T-cell (primary cell): ENCODE results near the gene NECTIN4. TPM values are rescaled to one million over a fixed set of nuclear protein-coding genes. Genes with fewer than 3 reads are reported as not detected.

ENCODE experiments used
- ATAC-seq, 4 experiments: fragments of 200-7000 bp in 3 of 4; fragments of 150-1000 bp in 1 of 4; cut with Tn5 transposase; replicated peaks in 1 of 4; 1 replicate in 3 of 4; 2 replicates in 1 of 4; pipeline ENCODE4 v1.10.0; 2021; ENCODE audit warnings: moderate library complexity in 3 of 4, mild to moderate bottlenecking in 2 of 4, moderate number of reproducible peaks in 1 of 4
- CTCF ChIA-PET, 2 donors: fragments of 300-600 bp; sonication (Branson Sonifier 250); formaldehyde crosslinking; loops; one replicate each; lab custom pipeline; 2022; ENCODE audit warnings: antibody characterized with exemption in 2 of 2; lab: Charles Lee
- POLR2A ChIA-PET, 2 donors: fragments of 300-600 bp; sonication (Branson Sonifier 250); formaldehyde crosslinking; loops; one replicate each; lab custom pipeline; 2022; ENCODE audit warnings: antibody characterized with exemption in 2 of 2; lab: Charles Lee
- DNase-seq, 35 experiments: peaks; one replicate each; pipeline versions ENCODE4 v3.0.0 to v3.0.0-alpha.2; 2013 to 2023
- H3K27ac ChIP-seq: one replicate; pipeline ENCODE4 v1.5.1; 2013; ENCODE audit warnings: low read length
- H3K27me3 ChIP-seq, 2 experiments: replicated peaks in 1 of 2; 1 replicate in 1 of 2; 2 replicates in 1 of 2; pipeline versions ENCODE4 v1.6.1 to v1.7.0; 2013; ENCODE audit warnings: low read length in 1 of 2, mixed read lengths in 1 of 2; ENCODE audit not compliant: control insufficient read depth in 2 of 2, insufficient read depth in 2 of 2; ENCODE audit errors: extremely low read depth in 1 of 2
- H3K36me3 ChIP-seq, 2 donors: 1 replicate in 1 of 2; 2 replicates in 1 of 2; pipeline versions ENCODE4 v1.6.1 to v1.7.0; 2013; ENCODE audit warnings: low read length in 1 of 2; ENCODE audit not compliant: control insufficient read depth in 2 of 2, insufficient read depth in 1 of 2; ENCODE audit errors: extremely low read depth in 1 of 2
- H3K4me1 ChIP-seq, 2 experiments: 1 replicate in 1 of 2; 2 replicates in 1 of 2; pipeline versions ENCODE4 v1.6.1 to v1.7.0; 2013; ENCODE audit warnings: low read length in 2 of 2, mixed read lengths in 1 of 2; ENCODE audit not compliant: insufficient read depth in 2 of 2, control insufficient read depth in 1 of 2; ENCODE audit errors: extremely low read depth in 1 of 2
- H3K4me3 ChIP-seq, 2 donors: 1 replicate in 1 of 2; 2 replicates in 1 of 2; pipeline versions ENCODE4 v1.5.1 to v1.7.0; 2013; ENCODE audit warnings: mild to moderate bottlenecking in 2 of 2, low read length in 1 of 2, moderate library complexity in 1 of 2; ENCODE audit not compliant: control insufficient read depth in 1 of 2; ENCODE audit errors: extremely low read depth in 1 of 2
- H3K9me3 ChIP-seq: 2 replicates; pipeline ENCODE4 v1.7.0; 2013
- H3K27ac Mint-ChIP-seq, 2 donors: one replicate each; pipeline ENCODE4 v1.8.0; 2020 to 2021; ENCODE audit warnings: mild to moderate bottlenecking in 2 of 2, mixed read lengths in 2 of 2
- H3K27me3 Mint-ChIP-seq, 2 donors: one replicate each; pipeline ENCODE4 v1.8.0; 2021 to 2022; ENCODE audit warnings: mixed read lengths in 2 of 2
- H3K36me3 Mint-ChIP-seq: one replicate; pipeline ENCODE4 v1.8.0; 2021; ENCODE audit warnings: mixed read lengths
- H3K4me1 Mint-ChIP-seq, 3 donors: one replicate each; pipeline ENCODE4 v1.8.0; 2020 to 2022; ENCODE audit warnings: mixed read lengths in 3 of 3, mild to moderate bottlenecking in 1 of 3
- H3K4me3 Mint-ChIP-seq, 3 donors: one replicate each; pipeline ENCODE4 v1.8.0; 2020 to 2022; ENCODE audit warnings: mild to moderate bottlenecking in 3 of 3, mixed read lengths in 3 of 3, moderate library complexity in 3 of 3
- H3K9me3 Mint-ChIP-seq, 3 donors: one replicate each; pipeline ENCODE4 v1.8.0; 2020 to 2022; ENCODE audit warnings: mixed read lengths in 3 of 3
- WGBS: methylation state at CpG from one replicate; pipeline ENCODE4 v1.1.5; 2013; ENCODE audit warnings: missing lambda C conversion rate; ENCODE audit not compliant: insufficient coverage; 5-methylcytosine and 5-hydroxymethylcytosine counted together
- total RNA-seq, 35 experiments: library from RNA in 6 of 35; stranded (reverse) in 6 of 35; fragments of 120-200 nt in 1 of 35; gene quantifications; one replicate each; pipeline versions ENCODE4 v1.2.1 to v1.2.4 and lab custom pipeline; 2013 to 2026

Gene NECTIN4
- total RNA-seq, 5 donors from 2014 or later (not counting 1 experiment from before 2014, with no cell fraction given) = 0.06 TPM; not detected in 4

GRCh38 chr1:161052899-161053298 lies 36.5 kb downstream of the NECTIN4 start:
- H3K27ac ChIP-seq = no peak overlapping the region
- DNase-seq = no peak
- POLR2A ChIA-PET = no interaction called here

DNA sequence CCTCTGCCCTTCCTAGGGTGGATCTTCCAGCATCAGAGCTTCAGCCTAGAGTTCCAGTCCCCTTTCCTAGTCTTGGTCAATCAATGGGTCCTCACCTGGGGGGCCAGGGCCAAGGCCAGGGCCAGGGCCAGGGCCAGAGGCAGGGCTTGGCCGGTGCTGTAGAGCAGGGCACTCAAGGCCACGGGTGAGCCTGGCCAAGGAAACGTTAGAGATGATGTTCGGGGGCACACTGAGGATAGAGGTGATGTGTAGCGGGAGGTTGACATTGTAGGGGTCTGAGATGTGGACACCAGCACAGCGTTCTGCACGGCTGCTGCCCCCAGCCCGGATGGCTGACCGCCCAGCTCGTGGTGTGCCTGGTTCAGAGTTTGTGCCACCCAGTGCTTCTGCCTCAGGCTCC lies 38.1 kb downstream of the NECTIN4 start:
- peaks cover 57% of the 10 kb centered on the region for H3K36me3 Mint-ChIP-seq
- peak overlapping the region in 1 of 2 donors; percentile 49 for H3K27ac Mint-ChIP-seq

More at GRCh38 chr1:161052899-161053298, 36.5 kb downstream of the NECTIN4 start:
- Mint-ChIP-seq H3K27me3 (no peaks in the 10 kb centered on the region), H3K4me3 (no peak overlapping the region), H3K4me1 (peaks cover 23 to 34% (median 30%) of the 10 kb centered on the region in 3 donors), H3K27ac (peak overlapping the region in 1 of 2 donors; percentile 73), H3K9me3 (no peaks in the 10 kb centered on the region), H3K36me3 (peaks cover 61% of the 10 kb centered on the region)
- Histone ChIP-seq H3K4me3 (no peak overlapping the region), H3K9me3 (no peaks in the 10 kb centered on the region), H3K27me3 (no peaks in the 10 kb centered on the region), H3K4me1 (peaks cover 0 to 37% of the 10 kb centered on the region in 2 experiments), H3K36me3 (peaks cover 35 to 96% of the 10 kb centered on the region in 2 donors)
- no CpG with 5 or more reads among the region's 3 CpGs for WGBS
- CTCF ChIA-PET = no interaction called here
- no peak for ATAC-seq

GRCh38 chr1:161048949-161049722 lies 40.2 kb downstream of the NECTIN4 start:
- H3K4me1 Mint-ChIP-seq = peaks cover 29 to 44% (median 33%) of the 10 kb centered on the region in 3 donors
- peak overlapping the region; percentile 60 to 74 for H3K27ac Mint-ChIP-seq
- no peak for ATAC-seq
- CTCF ChIA-PET = no interaction called here
- H3K9me3 ChIP-seq = no peaks in the 10 kb centered on the region
- no peaks in the 10 kb centered on the region for H3K27me3 ChIP-seq
- H3K27me3 Mint-ChIP-seq = no peaks in the 10 kb centered on the region
- H3K9me3 Mint-ChIP-seq = no peaks in the 10 kb centered on the region
- H3K27ac ChIP-seq = no peak overlapping the region
- peaks cover 50% of the 10 kb centered on the region for H3K36me3 Mint-ChIP-seq
- no peak for DNase-seq
- 100% methylated on average over 3 of the region's 5 CpGs for WGBS
- H3K4me3 Mint-ChIP-seq = no peak overlapping the region
- H3K4me1 ChIP-seq = peaks cover 11 to 43% of the 10 kb centered on the region in 2 experiments
- H3K36me3 ChIP-seq = peaks cover 23 to 72% of the 10 kb centered on the region in 2 donors
- POLR2A ChIA-PET = interaction anchor here in 1 of 2 donors (0.7 kb wide), 1 partner anchor 105 kb away, joined by 11 read pairs; no protein-coding TSS in a partner anchor
- H3K4me3 ChIP-seq = no peak overlapping the region

More for the DNA sequence above, 38.1 kb downstream of the NECTIN4 start:
- ATAC-seq = no peak
- WGBS = 97% methylated on average over 10 of the region's 10 CpGs
- Histone ChIP-seq H3K36me3 (peaks cover 28 to 90% of the 10 kb centered on the region in 2 donors), H3K9me3 (no peaks in the 10 kb centered on the region), H3K4me1 (peaks cover 6 to 45% of the 10 kb centered on the region in 2 experiments), H3K4me3 (no peak overlapping the region), H3K27me3 (no peaks in the 10 kb centered on the region), H3K27ac (no peak overlapping the region)
- Mint-ChIP-seq H3K27me3 (no peaks in the 10 kb centered on the region), H3K9me3 (no peaks in the 10 kb centered on the region), H3K4me3 (no peak overlapping the region), H3K4me1 (peaks cover 21 to 34% (median 31%) of the 10 kb centered on the region in 3 donors)
- POLR2A ChIA-PET = interaction anchor here in 1 of 2 donors (0.7 to 1.1 kb wide), 2 partner anchors 8 to 100 kb away, joined by 3 read pairs; no protein-coding TSS in a partner anchor
- CTCF ChIA-PET = interaction anchor here in 1 of 2 donors (0.5 kb wide), 1 partner anchor 855 kb away, joined by 4 read pairs; no protein-coding TSS in a partner anchor
- no peak for DNase-seq

- Mint-ChIP-seq H3K4me1 (peaks cover 31 to 48% (median 34%) of the 10 kb centered on the region in 3 donors), H3K27me3 (no peaks in the 10 kb centered on the region), H3K27ac (peak overlapping the region; percentile 98 to 100), H3K4me3 (peak overlapping the region in 1 of 3 donors; percentile 17), H3K36me3 (peaks cover 42% of the 10 kb centered on the region), H3K9me3 (no peaks in the 10 kb centered on the region)
- Histone ChIP-seq H3K9me3 (no peaks in the 10 kb centered on the region), H3K4me1 (peaks cover 12 to 39% of the 10 kb centered on the region in 2 experiments), H3K36me3 (peaks cover 13 to 64% of the 10 kb centered on the region in 2 donors), H3K4me3 (no peak overlapping the region), H3K27ac (peak overlapping the region; percentile 85), H3K27me3 (no peaks in the 10 kb centered on the region)
- CTCF ChIA-PET = interaction anchor here (0.6 to 2.8 kb wide), 2 partner anchors 21 to 292 kb away, joined by 3 to 21 read pairs; no protein-coding TSS in a partner anchor
- ATAC-seq (no peak), DNase-seq (no peak)
- POLR2A ChIA-PET = interaction anchor here (0.5 to 1.1 kb wide), 3 partner anchors 15 to 85 kb away, joined by 3 to 4 read pairs (median 3); partner anchors contain the start of genes ARHGAP30 (in 1 of the 2) and DEDD (in 1 of the 2)
- 94% methylated on average over 6 of the region's 18 CpGs for WGBS
Observed at GRCh38 chr1:161047436-161048420, 41.6 kb downstream of the NECTIN4 start.

- ChIA-PET POLR2A (interaction anchor here (0.5 to 2.4 kb wide), 8 partner anchors 13 to 107 kb away, joined by 3 to 10 read pairs (median 4); partner anchors contain the start of genes ARHGAP30 (in 2 of the 2), DEDD (in 1 of the 2) and UFC1 (in 1 of the 2)), CTCF (interaction anchor here (1.0 to 3.3 kb wide), 7 partner anchors 15 to 119 kb away, joined by 3 to 21 read pairs (median 5); partner anchors contain the start of genes ARHGAP30 (in 1 of the 2), F11R (in 1 of the 2), KLHDC9 (in 1 of the 2) and PPOX (in 1 of the 2))
- no peaks in the 10 kb centered on the region for H3K27me3 Mint-ChIP-seq
- Histone ChIP-seq H3K36me3 (peaks cover 5 to 65% of the 10 kb centered on the region in 2 donors), H3K27me3 (no peaks in the 10 kb centered on the region), H3K9me3 (no peaks in the 10 kb centered on the region), H3K27ac (peak overlapping the region; percentile 85), H3K4me1 (peaks cover 12 to 36% of the 10 kb centered on the region in 2 experiments), H3K4me3 (peak overlapping the region in 1 of 2 donors; percentile 97)
- H3K4me1 Mint-ChIP-seq = peaks cover 34 to 50% (median 43%) of the 10 kb centered on the region in 3 donors
- peak overlapping the region; percentile 89 to 98 (median 90) for H3K4me3 Mint-ChIP-seq
- H3K9me3 Mint-ChIP-seq = no peaks in the 10 kb centered on the region
- WGBS = no CpG with 5 or more reads among the region's 2 CpGs
- ATAC-seq = no peak
- peak overlapping the region; percentile 98 to 100 for H3K27ac Mint-ChIP-seq
- peaks cover 43% of the 10 kb centered on the region for H3K36me3 Mint-ChIP-seq
- DNase-seq = no peak
Observed at GRCh38 chr1:161046605-161047228, 42.6 kb downstream of the NECTIN4 start.
